Measurements from ENCODE around the gene SLC23A1. TPM values are rescaled to one million over a fixed set of nuclear protein-coding genes. Genes with fewer than 3 reads are reported as not detected.

Gene SLC23A1
- total RNA-seq, result not detected

GRCh38 chr5:139383275-139383992 lies at the start of gene SLC23A1:
SLC23A1 (minus strand) TSS chr5:139383297; CDS start chr5:139383253, 44 bp downstream.
- Histone ChIP-seq H3K4me1 (peaks cover 0 to 19% (median 8%) of the 10 kb centered on the region in 4 donors), H3K27me3 (no peaks in the 10 kb centered on the region), H3K36me3 (peaks cover 0 to 5% (median 0%) of the 10 kb centered on the region in 3 donors), H3K4me3 (no peak within 1 kb of the TSS), H3K27ac (peak within 1 kb of the TSS in 1 of 4 donors; percentile 50), H3K9me3 (no peaks in the 10 kb centered on the region)
- DNase-seq (ENCODE audit: low spot score in 2 of 2), result no peak
- WGBS, 2 donors, result 64 to 67% methylated on average over 10 of the region's 10 CpGs
- no peak for TF ChIP-seq EP300 (IDR thresholded peaks at IDR 0.05)
- no peak for TF ChIP-seq POLR2A (IDR thresholded peaks at IDR 0.05)
- TF ChIP-seq CTCF (IDR thresholded peaks at IDR 0.05), result no peak

- 86 to 93% methylated on average over 1 of the region's 1 CpG for WGBS, 2 donors
- TF ChIP-seq CTCF (IDR thresholded peaks at IDR 0.05) (no peak), POLR2A (IDR thresholded peaks at IDR 0.05) (no peak), EP300 (IDR thresholded peaks at IDR 0.05) (no peak)
- no peak overlapping the region for H3K4me3 ChIP-seq
- no peaks in the 10 kb centered on the region for H3K4me1 ChIP-seq
- H3K27ac ChIP-seq, result no peak overlapping the region
- no peaks in the 10 kb centered on the region for H3K27me3 ChIP-seq
- no peak for DNase-seq (ENCODE audit: low spot score in 2 of 2)
- H3K9me3 ChIP-seq, result no peaks in the 10 kb centered on the region
- H3K36me3 ChIP-seq, result peaks cover 0 to 80% (median 0%) of the 10 kb centered on the region in 3 donors
Observed at GRCh38 chr5:139431706-139432105, 48.6 kb upstream of the SLC23A1 start.

GRCh38 chr5:139430015-139430414 lies 46.9 kb upstream of the SLC23A1 start:
- Histone ChIP-seq H3K4me3 (no peak overlapping the region), H3K36me3 (peaks cover 0 to 86% (median 0%) of the 10 kb centered on the region in 3 donors), H3K4me1 (no peaks in the 10 kb centered on the region), H3K9me3 (no peaks in the 10 kb centered on the region), H3K27ac (no peak overlapping the region), H3K27me3 (no peaks in the 10 kb centered on the region)
- 75 to 77% methylated on average over 2 of the region's 2 CpGs for WGBS, 2 donors
- TF ChIP-seq EP300 (IDR thresholded peaks at IDR 0.05) (no peak), CTCF (IDR thresholded peaks at IDR 0.05) (no peak), POLR2A (IDR thresholded peaks at IDR 0.05) (no peak)
- no peak for DNase-seq (ENCODE audit: low spot score in 2 of 2)

- H3K4me1 ChIP-seq, result no peaks in the 10 kb centered on the region
- WGBS, 2 donors, result 64 to 81% methylated on average over 7 to 8 of the region's 8 CpGs
- H3K4me3 ChIP-seq, result no peak overlapping the region
- no peak overlapping the region for H3K27ac ChIP-seq
- H3K36me3 ChIP-seq, result peaks cover 0 to 80% (median 0%) of the 10 kb centered on the region in 3 donors
- DNase-seq (ENCODE audit: low spot score in 2 of 2), result no peak
- no peaks in the 10 kb centered on the region for H3K9me3 ChIP-seq
- TF ChIP-seq EP300 (IDR thresholded peaks at IDR 0.05) (no peak), CTCF (IDR thresholded peaks at IDR 0.05) (no peak)
- no peaks in the 10 kb centered on the region for H3K27me3 ChIP-seq
Observed at GRCh38 chr5:139426203-139426885, 43.2 kb upstream of the SLC23A1 start.

- no peaks in the 10 kb centered on the region for H3K4me1 ChIP-seq
- H3K27me3 ChIP-seq, result no peaks in the 10 kb centered on the region
- no peaks in the 10 kb centered on the region for H3K9me3 ChIP-seq
- no peak overlapping the region for H3K4me3 ChIP-seq
- TF ChIP-seq CTCF (IDR thresholded peaks at IDR 0.05) (no peak), EP300 (IDR thresholded peaks at IDR 0.05) (no peak), POLR2A (IDR thresholded peaks at IDR 0.05) (no peak)
- WGBS, 2 donors, result 85 to 88% methylated on average over 5 of the region's 5 CpGs
- no peak overlapping the region for H3K27ac ChIP-seq
- H3K36me3 ChIP-seq, result peaks cover 0 to 81% (median 0%) of the 10 kb centered on the region in 3 donors
- no peak for DNase-seq (ENCODE audit: low spot score in 2 of 2)
Observed at GRCh38 chr5:139425497-139425896, 42.4 kb upstream of the SLC23A1 start.

All from tibial nerve (tissue), 4 donors.